Natural killer cell treated with Interleukin-12 subunit alpha and Interleukin-12 subunit beta and Interleukin-15 and Interleukin-18, amount 100 ng/mL, for 72 hours (primary cell): ENCODE results near the gene TCTN1. TPM values are rescaled to one million over a fixed set of nuclear protein-coding genes. Genes with fewer than 3 reads are reported as not detected.

Source experiments
- ATAC-seq, 2 donors: fragments of 150-1000 bp; cut with Tn5 transposase in 1 of 2; sonication (Bioruptor Pico), chemical (Tn5 transposase) in 1 of 2; 2 replicates each; pipeline ENCODE4 v1.10.0; 2021
- DNase-seq: peaks from one replicate; pipeline ENCODE4 v3.0.0; 2022; ENCODE audit warnings: low spot score
- H3K27ac Mint-ChIP-seq, 2 donors: 1 replicate in 1 of 2; 2 replicates in 1 of 2; pipeline ENCODE4 v1.8.0; 2022; ENCODE audit warnings: mixed read lengths in 2 of 2, mild to moderate bottlenecking in 1 of 2, moderate library complexity in 1 of 2
- H3K27me3 Mint-ChIP-seq, 2 donors: 1 replicate in 1 of 2; 2 replicates in 1 of 2; pipeline ENCODE4 v1.8.0; 2022; ENCODE audit warnings: mixed read lengths in 2 of 2
- H3K36me3 Mint-ChIP-seq: one replicate; pipeline ENCODE4 v1.8.0; 2022; ENCODE audit warnings: mixed read lengths
- H3K4me1 Mint-ChIP-seq, 2 donors: 1 replicate in 1 of 2; 2 replicates in 1 of 2; pipeline ENCODE4 v1.8.0; 2022; ENCODE audit warnings: low read depth in 2 of 2, mixed read lengths in 2 of 2, mild to moderate bottlenecking in 1 of 2
- H3K4me3 Mint-ChIP-seq: one replicate; pipeline ENCODE4 v1.8.0; 2022; ENCODE audit warnings: mixed read lengths
- H3K9me3 Mint-ChIP-seq: 2 replicates; pipeline ENCODE4 v1.8.0; 2022; ENCODE audit warnings: mixed read lengths
- total RNA-seq, 2 donors: library from RNA; stranded (reverse); gene quantifications; one replicate each; pipeline ENCODE4 v1.2.3, GENCODE V29; 2022

Gene TCTN1
- total RNA-seq, 2 donors from 2014 or later: 5.0 to 8.9 TPM

- ATAC-seq: no peak
- no peaks in the 10 kb centered on the region for H3K36me3 Mint-ChIP-seq
- H3K4me1 Mint-ChIP-seq: peaks cover 35 to 46% of the 10 kb centered on the region in 2 donors
- DNase-seq: no peak
- peaks cover 0 to 3% of the 10 kb centered on the region in 2 donors for H3K27me3 Mint-ChIP-seq
- H3K27ac Mint-ChIP-seq: peak overlapping the region; percentile 27 to 43
- no peaks in the 10 kb centered on the region for H3K9me3 Mint-ChIP-seq
- peak overlapping the region; percentile 73 for H3K4me3 Mint-ChIP-seq
These were observed 73.7 kb downstream of the TCTN1 start for GRCh38 chr12:110687396-110688169.

GRCh38 chr12:110688446-110689280 lies 74.7 kb downstream of the TCTN1 start, which contains the start of gene HVCN1:
Gene HVCN1, minus strand, starts transcription at chr12:110689115. Its CDS starts 5,870 bp downstream, at chr12:110683245.
- H3K4me3 Mint-ChIP-seq: peak within 1 kb of the TSS; percentile 75
- ATAC-seq (peak; percentile 81 to 85), DNase-seq (peak; percentile 74)
- H3K9me3 Mint-ChIP-seq: no peaks in the 10 kb centered on the region
- H3K36me3 Mint-ChIP-seq: no peaks in the 10 kb centered on the region
- H3K4me1 Mint-ChIP-seq: peaks cover 35 to 46% of the 10 kb centered on the region in 2 donors
- peaks cover 0 to 3% of the 10 kb centered on the region in 2 donors for H3K27me3 Mint-ChIP-seq
- H3K27ac Mint-ChIP-seq: peak within 1 kb of the TSS; percentile 65 to 76

GRCh38 chr12:110689281-110690126 lies 75.6 kb downstream of the TCTN1 start:
- ATAC-seq (peak; percentile 70 to 79), DNase-seq (no peak)
- H3K9me3 Mint-ChIP-seq: no peaks in the 10 kb centered on the region
- H3K4me1 Mint-ChIP-seq: peaks cover 32 to 41% of the 10 kb centered on the region in 2 donors
- no peaks in the 10 kb centered on the region for H3K36me3 Mint-ChIP-seq
- H3K27ac Mint-ChIP-seq: peak overlapping the region; percentile 65 to 76
- H3K27me3 Mint-ChIP-seq: peaks cover 0 to 3% of the 10 kb centered on the region in 2 donors
- peak overlapping the region; percentile 75 for H3K4me3 Mint-ChIP-seq

- ATAC-seq (no peak), DNase-seq (no peak)
- Mint-ChIP-seq H3K9me3 (no peaks in the 10 kb centered on the region), H3K4me1 (peaks cover 32 to 36% of the 10 kb centered on the region in 2 donors), H3K27me3 (peaks cover 0 to 3% of the 10 kb centered on the region in 2 donors), H3K36me3 (no peaks in the 10 kb centered on the region), H3K27ac (peak overlapping the region; percentile 65 to 76), H3K4me3 (peak overlapping the region; percentile 75)
These were observed 76.2 kb downstream of the TCTN1 start for GRCh38 chr12:110690127-110690430.

GRCh38 chr12:110693731-110694130 lies 79.8 kb downstream of the TCTN1 start:
- Mint-ChIP-seq H3K9me3 (no peaks in the 10 kb centered on the region), H3K36me3 (no peaks in the 10 kb centered on the region), H3K4me1 (peaks cover 19 to 25% of the 10 kb centered on the region in 2 donors), H3K27me3 (no peaks in the 10 kb centered on the region), H3K27ac (no peak overlapping the region), H3K4me3 (no peak overlapping the region)
- no peak for DNase-seq
- no peak for ATAC-seq

GRCh38 chr12:110694330-110694901 lies 80.5 kb downstream of the TCTN1 start:
- Mint-ChIP-seq H3K27ac (peak overlapping the region in 1 of 2 donors; percentile 19), H3K27me3 (no peaks in the 10 kb centered on the region)

GRCh38 chr12:110696283-110696682 lies 82.4 kb downstream of the TCTN1 start:
- Mint-ChIP-seq H3K27me3 (no peaks in the 10 kb centered on the region), H3K27ac (peak overlapping the region in 1 of 2 donors; percentile 21), H3K9me3 (no peaks in the 10 kb centered on the region), H3K4me3 (no peak overlapping the region), H3K36me3 (no peaks in the 10 kb centered on the region), H3K4me1 (peaks cover 9 to 12% of the 10 kb centered on the region in 2 donors)
- no peak for ATAC-seq
- DNase-seq: no peak

More at GRCh38 chr12:110694330-110694901, 80.5 kb downstream of the TCTN1 start:
- ATAC-seq: no peak
- Mint-ChIP-seq H3K4me1 (peaks cover 17 to 24% of the 10 kb centered on the region in 2 donors), H3K36me3 (no peaks in the 10 kb centered on the region), H3K4me3 (no peak overlapping the region), H3K9me3 (no peaks in the 10 kb centered on the region)
- no peak for DNase-seq

GRCh38 chr12:110697236-110697635 lies 83.3 kb downstream of the TCTN1 start:
- H3K27ac Mint-ChIP-seq: peak overlapping the region in 1 of 2 donors; percentile 21

GRCh38 chr12:110698171-110698902 lies 84.4 kb downstream of the TCTN1 start:
- Mint-ChIP-seq H3K27ac (no peak overlapping the region), H3K9me3 (no peaks in the 10 kb centered on the region), H3K27me3 (no peaks in the 10 kb centered on the region), H3K36me3 (no peaks in the 10 kb centered on the region), H3K4me1 (peaks cover 3 to 12% of the 10 kb centered on the region in 2 donors), H3K4me3 (no peak overlapping the region)
- ATAC-seq (peak; percentile 91 to 93), DNase-seq (peak; percentile 79)

More at GRCh38 chr12:110697236-110697635, 83.3 kb downstream of the TCTN1 start:
- no peaks in the 10 kb centered on the region for H3K9me3 Mint-ChIP-seq
- no peaks in the 10 kb centered on the region for H3K36me3 Mint-ChIP-seq
- H3K4me3 Mint-ChIP-seq: no peak overlapping the region
- peaks cover 3 to 12% of the 10 kb centered on the region in 2 donors for H3K4me1 Mint-ChIP-seq
- ATAC-seq: no peak
- no peak for DNase-seq
- no peaks in the 10 kb centered on the region for H3K27me3 Mint-ChIP-seq

Other genes with a start within 250 kb of the TCTN1 start
- gene ANAPC7, start 210.4 kb upstream of the TCTN1 start, total RNA-seq: 100 to 1,000 TPM in 1 of 2 donors, 10 to 100 TPM in 1; 62.0 to 133 TPM
- gene ARPC3, start 163.8 kb upstream of the TCTN1 start, total RNA-seq: 100 to 1,000 TPM; 208 to 356 TPM
- gene GPN3, start 145.9 kb upstream of the TCTN1 start, total RNA-seq: 10 to 100 TPM; 34.9 to 39.9 TPM
- 10 to 100 TPM; 13.4 to 26.6 TPM for gene FAM216A, start 145.3 kb upstream of the TCTN1 start, total RNA-seq
- 100 to 1,000 TPM; 105 to 120 TPM for gene VPS29, start 112.0 kb upstream of the TCTN1 start, total RNA-seq
- gene RAD9B, start 111.8 kb upstream of the TCTN1 start, total RNA-seq: under 1 TPM; 0.45 to 0.62 TPM
- gene PPTC7, start 30.8 kb upstream of the TCTN1 start, total RNA-seq: 10 to 100 TPM; 35.2 to 42.1 TPM
- gene HVCN1, start 75.0 kb downstream of the TCTN1 start, total RNA-seq: 1 to 10 TPM in 1 of 2 donors, under 1 TPM in 1; 1.00 to 3.3 TPM
- 100 to 1,000 TPM; 140 to 143 TPM for gene PPP1CC, start 128.8 kb downstream of the TCTN1 start, total RNA-seq
- gene CCDC63, start 232.9 kb downstream of the TCTN1 start, total RNA-seq: not detected